Panc1 (cell line): ENCODE data around the gene IPO4.

Experiments used
- CTCF ChIP-seq: fragments of 450-650 bp; IDR thresholded peaks from 2 replicates; pipeline ENCODE4 v1.5.1; 2017; ENCODE audit warnings: mild to moderate bottlenecking
- POLR2AphosphoS5 ChIP-seq: IDR thresholded peaks from 2 replicates; pipeline ENCODE4 v1.6.1; 2012; ENCODE audit warnings: mild to moderate bottlenecking, low read depth, low read length, moderate library complexity
- REST ChIP-seq, 2 experiments: IDR thresholded peaks; 2 replicates each; pipeline ENCODE4 v1.6.1; 2011 to 2012; ENCODE audit warnings: low read depth in 2 of 2, control low read depth in 1 of 2, low read length in 1 of 2, mild to moderate bottlenecking in 1 of 2, moderate library complexity in 1 of 2; ENCODE audit not compliant: insufficient read depth in 1 of 2
- SIN3A ChIP-seq: IDR thresholded peaks from 2 replicates; pipeline ENCODE4 v1.6.1; 2012; ENCODE audit warnings: low read depth, mild to moderate bottlenecking, low read length, moderate library complexity, borderline replicate concordance; ENCODE audit not compliant: insufficient read depth

- TF ChIP-seq CTCF (no peak), REST (IDR thresholded peaks at IDR 0.05; ENCODE audit: insufficient read depth in 1 of 2, low read depth in 2 of 2, low read length in 1 of 2) (no peak), POLR2AphosphoS5 (no peak), SIN3A (no peak)
These were observed 9.2 kb downstream of the IPO4 start for GRCh38 chr14:24179294-24179960.
